ENCODE data around the gene APOBR.
A peak's percentile ranks its signal among the peaks of the same experiment; 100 is the strongest.
"Not testable (repeated sequence)": the region's sequence is repeated elsewhere in the genome, so short reads cannot be mapped to it uniquely, and the experiment has no call there.

Gene APOBR

DNA sequence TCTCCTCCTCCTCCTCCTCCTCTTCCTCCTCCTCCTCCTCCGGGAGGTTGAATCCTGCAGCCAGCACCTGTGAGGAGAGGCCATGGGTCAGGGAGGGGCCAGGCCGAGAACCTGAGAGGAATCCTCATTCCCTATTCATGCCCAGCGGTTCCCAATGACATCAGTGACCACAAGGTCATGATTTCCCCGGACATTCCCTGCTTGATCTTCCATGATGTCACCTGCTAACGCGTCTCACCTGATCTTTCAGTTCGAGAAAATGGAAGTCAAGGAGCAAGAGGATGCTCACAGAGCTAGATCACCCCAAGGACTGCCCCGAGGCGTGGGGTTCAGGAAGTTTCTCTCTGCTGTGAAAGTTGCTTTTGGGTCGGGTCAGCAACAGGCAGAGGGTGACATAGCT lies 5.4 kb downstream of the APOBR start:
- no peak for DNase-seq

DNA sequence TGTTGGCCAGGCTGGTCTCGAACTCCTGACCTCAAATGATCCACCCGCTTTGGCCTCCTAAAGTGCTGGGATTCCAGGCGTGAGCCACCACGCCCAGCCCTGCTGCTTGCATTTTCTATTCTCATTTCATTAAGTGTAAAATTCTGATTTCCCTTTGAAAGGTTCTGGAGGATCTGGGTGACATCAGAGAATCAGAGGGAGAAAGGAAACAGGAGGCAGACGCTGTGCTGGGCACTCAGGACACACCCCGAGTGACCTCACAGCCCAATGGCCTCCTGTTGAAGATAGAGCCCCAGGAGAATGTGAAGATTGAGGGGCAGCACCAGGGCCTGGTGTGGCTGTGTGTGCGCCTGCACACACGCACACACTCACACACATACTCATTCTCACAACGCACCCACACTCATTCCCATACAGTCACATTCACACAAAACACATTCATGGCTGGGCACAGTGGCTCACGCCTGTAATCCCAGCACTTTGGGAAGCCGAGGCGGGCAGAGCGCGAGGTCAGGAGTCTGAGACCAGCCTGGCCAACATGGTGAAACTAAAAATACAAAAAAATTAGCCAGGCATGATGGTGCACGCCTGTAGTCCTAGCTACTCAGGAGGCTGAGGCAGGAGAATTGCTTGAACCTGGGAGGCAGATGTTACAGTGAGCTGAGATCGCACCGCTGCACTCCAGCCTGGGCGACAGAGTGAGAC lies 6.2 kb downstream of the APOBR start:
- DNase-seq = not testable (repeated sequence)

DNA sequence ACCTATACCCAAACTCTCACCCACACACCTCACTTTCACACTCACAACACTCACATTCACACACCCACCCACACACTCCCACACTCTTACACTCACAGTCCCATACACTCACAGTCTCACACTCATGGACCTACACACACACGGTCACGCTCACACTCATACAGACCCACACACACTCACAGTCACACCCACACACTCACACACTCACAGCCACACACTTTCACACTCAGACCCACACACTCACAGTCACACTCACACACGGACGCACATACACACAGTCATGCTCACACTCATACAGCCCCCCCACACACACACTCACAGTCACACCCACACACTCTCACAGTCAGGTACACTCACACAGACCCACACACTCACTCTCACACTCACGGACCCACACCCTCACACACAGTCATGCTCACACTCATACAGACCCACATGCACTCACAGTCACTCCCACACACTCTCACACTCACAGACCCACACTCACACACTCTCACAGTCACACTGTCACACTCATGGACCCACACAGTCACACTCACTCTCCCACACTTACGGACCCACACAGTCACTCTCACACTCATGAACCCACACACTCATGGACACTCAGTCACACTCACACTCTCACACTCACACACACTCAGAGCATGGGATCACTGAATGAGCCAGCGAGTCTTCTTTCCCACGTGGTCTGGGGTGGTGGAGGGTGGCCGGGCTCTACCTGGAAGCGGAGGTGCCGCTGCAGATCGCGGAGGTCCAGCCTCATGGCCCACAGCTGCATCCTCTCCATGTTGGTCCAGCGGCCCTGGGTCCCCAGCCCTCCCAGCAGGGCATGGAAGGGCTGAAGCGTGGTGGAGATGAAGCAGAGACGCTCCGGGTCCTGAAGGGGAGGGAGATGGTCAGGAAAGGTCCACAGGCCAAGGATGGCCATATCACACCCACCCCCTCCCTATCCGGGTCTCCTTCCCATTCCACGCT lies 7.1 kb downstream of the APOBR start:
- no peak for DNase-seq

DNA sequence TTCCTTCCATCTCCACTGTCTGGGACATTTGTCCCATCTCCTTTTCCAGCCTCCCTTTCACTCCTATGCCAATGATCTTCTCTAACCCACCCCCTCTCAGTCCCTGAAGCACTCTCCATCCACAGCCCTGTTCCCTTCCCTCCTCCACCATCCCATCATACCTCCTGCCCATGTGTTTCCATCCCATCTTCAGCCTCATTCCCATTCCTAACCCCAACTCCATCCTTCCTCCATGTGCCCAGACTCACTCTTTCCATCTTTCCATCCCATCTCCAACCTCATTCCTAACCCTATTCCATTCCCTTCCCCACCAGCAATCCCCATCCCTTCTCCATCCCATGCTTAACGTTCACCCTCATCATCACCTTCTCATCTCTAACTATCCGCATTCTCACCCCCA lies 7.8 kb downstream of the APOBR start:
- DNase-seq = no peak

DNA sequence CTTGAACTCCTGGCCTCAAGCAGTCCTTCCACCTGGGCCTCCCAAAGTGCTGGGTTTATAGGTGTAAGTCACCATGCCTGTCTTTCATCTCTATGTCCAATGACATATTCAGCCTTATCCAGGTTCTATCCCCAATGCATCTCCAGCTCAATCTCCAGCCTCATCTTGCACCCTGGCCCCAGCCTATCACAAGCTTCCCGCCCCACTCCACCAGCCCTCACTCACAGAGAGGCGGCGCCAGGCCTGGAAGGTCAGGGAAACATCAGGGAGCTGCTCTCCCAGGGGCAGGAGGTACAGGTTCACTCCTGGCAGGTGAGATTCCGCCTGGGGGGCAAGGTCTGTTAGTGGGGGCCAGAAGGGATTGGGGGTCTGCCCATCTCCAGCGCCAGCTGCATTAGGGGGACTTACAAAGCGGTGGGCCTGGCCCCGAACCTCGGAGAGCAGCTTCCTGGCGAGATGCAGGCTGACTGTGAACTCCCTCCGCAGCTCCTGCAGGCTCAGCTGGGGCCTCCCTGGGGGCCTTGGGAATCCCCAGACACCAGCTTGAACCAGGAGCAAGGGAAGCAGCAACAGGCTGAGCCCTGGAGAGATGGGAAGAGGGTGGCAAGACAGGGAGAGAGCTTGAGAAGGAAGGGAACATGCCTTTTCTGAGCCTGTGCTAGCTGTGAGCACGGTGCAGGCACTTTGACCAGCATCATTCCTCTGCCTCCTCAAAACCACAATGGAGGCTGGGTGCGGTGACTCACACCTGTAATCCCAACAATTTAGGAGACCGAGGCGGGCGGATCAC lies 9.2 kb downstream of the APOBR start:
- no peak for DNase-seq

DNA sequence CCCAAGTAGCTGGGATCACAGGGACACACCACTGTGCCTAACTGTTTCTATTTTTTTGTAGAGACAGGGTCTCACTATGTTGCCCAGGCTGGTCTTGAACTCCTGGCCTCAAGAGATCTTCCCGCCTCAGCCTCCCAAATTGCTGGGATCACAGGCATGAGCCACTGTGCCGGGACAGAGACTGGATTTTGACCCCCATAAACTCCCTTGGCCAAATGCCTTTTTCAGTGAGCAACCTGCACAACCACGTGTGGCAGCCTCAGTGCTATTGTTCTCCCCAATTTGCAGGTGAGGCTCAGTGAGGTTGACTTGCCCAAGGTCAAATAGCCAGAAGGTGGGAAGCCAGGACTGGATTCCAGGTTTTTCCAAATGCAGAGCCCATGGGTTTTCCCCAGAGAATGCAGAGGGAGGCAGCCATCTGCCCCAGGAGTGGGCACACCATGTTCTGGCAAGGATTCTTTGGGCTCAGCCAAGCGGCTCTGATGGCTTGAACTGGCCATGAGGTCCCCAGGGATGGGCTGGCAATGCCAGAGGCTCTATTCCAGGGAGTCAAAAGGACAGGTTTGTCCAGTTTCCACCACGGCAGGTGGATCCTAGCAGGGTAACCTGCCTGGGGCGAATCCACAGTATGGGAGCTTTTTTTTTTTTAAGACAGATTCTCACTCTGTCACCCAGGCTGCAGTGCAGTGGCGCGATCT lies 10.4 kb downstream of the APOBR start:
- peak; percentile 5 for DNase-seq

DNA sequence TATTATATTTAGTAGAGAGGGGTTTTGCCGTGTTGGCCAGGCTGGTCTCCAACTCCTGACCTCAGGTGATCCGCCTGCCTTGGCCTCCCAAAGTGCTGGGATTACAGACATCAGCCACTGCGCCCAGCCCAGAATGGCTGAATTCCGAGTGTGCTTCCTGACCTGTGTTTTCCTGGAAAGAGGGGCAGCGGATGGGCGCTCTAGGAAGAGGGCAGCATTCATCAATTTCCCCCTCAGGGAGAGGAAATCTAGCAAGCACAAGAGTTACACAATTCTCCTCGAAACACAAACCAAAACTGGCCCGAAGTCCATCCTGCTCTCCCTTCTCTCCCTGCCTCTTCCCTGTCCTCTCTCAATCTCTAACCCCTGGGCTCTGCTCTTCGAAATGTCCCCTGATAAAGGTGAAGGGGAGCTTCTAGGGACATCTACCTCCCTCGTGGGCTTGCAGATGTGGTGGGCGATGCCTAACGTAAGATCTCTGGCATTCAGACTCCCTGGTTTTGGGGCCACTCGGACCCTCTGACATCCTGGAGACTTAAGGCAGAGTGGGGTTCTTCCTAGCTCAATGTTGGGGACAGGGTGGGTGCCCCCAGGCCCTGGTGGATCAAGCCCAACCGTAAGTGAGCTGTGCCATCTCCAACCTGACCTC lies 11.2 kb downstream of the APOBR start:
- no peak for DNase-seq

GRCh38 chr16:28511031-28511430 lies 16.6 kb downstream of the APOBR start:
- DNase-seq = no peak

- no peak for DNase-seq
Observed at GRCh38 chr16:28511801-28512789, 17.7 kb downstream of the APOBR start.

GRCh38 chr16:28513484-28514181 lies 19.2 kb downstream of the APOBR start:
- DNase-seq = no peak

DNA sequence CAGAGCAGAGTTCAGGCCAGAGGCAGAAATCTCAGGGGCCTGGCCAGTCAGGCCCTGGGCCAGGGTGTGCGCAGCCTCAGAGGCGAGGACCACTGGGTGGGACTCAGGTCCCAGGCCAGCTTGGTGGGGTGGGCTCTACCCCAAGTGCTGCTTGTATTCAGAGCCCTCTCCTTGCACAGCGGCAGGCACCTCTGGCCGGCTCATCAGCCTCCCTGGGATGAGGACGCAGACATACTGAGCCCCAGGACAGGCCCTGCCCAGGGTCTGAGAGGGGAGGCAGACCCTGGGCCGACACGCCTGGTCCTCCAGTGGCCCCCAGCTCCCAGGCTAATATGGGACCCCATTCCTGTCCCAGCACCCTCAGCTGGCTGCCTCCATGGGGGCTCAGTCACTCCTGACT lies 19.8 kb downstream of the APOBR start:
- DNase-seq = no peak

DNA sequence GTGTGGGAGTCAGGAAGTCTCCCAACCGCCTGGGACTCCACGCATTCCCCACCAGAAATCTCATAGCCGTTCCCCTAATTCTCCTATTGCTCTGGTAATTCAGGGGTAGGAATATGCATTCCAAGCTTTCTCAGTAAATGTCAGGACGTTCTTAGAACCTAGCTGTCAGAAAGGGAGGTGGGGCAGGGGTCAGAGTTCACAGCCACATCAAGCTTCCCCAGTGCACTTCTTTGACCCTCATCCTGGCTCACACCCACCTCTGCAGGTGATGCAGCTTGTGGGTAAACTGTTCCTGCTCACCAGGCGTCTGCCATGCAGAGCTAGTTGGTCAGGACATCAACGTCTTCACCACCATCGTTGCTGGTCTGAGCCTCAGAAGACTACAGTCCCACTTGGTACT lies 26.2 kb downstream of the APOBR start:
- DNase-seq = no peak

- no peak for DNase-seq
Observed at GRCh38 chr16:28521436-28521835, 27.0 kb downstream of the APOBR start.

- DNase-seq = no peak
Observed at GRCh38 chr16:28522792-28523191, 28.3 kb downstream of the APOBR start.

- no peak for DNase-seq
Observed at GRCh38 chr16:28524681-28525171, 30.3 kb downstream of the APOBR start.

DNA sequence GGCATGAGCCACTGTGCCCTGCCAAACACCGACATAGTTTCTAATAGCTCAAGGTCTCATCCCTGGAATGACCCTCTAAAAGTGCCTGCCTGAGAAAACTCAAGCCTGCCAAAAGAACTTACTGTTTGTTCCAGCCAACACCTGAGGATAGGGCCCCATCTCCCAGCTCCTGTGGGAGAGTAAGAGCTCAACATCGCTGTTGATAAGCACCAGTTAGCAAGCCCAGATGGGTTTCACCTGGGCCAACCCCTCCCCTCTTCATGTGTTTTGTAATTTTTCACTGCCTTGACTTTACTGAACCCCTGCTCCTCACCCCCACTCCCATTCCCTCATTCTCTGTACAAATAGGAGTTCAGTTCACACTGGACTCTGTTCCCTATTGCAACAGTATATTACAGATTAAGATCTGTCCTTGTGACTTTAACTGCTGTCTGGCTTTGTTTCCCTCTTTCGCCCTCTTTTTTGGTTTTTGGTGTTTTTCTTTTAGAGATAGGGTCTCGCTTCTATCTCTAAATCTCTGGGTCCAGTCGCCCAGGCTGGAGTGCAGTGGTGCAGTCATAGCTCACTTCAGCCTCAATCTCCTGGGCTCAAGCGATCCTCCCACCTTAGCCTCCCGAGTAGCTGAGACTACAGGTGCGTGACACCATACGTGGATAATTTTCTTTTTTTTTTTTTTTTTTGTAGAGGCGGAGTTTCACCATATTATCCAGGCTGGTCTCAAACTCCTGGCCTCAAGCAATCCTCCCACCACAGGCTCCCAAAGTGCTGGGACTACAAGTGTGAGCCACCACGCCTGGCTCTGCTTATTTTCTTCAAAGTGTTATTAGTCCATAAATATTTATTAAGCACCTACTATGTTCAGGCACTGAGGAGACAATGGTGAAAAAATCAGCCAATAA lies 32.0 kb downstream of the APOBR start:
- DNase-seq = no peak

- DNase-seq = not testable (repeated sequence)
Observed at GRCh38 chr16:28527100-28527785, 32.8 kb downstream of the APOBR start.

GRCh38 chr16:28527985-28528384 lies 33.5 kb downstream of the APOBR start:
- DNase-seq = no peak

All from NCI-H2171 (cell line).